ENCODE measurements around the gene NDUFB5.

- TF ChIP-seq EZH2phosphoT487 (conservative IDR thresholded peaks at IDR 0.05; ENCODE audit: low read length) (no peak), CTCF (IDR thresholded peaks at IDR 0.05; ENCODE audit: insufficient read depth, low read length, poor library complexity, severe bottlenecking) (no peak)
Observed at GRCh38 chr3:179580992-179581391, 23.6 kb upstream of the NDUFB5 start.
